CD4-positive, alpha-beta memory T cell (primary cell): ENCODE measurements around the gene TNFSF13. TPM values are rescaled to one million over a fixed set of nuclear protein-coding genes. Genes with fewer than 3 reads are reported as not detected.
A peak's percentile ranks its signal among the peaks of the same experiment; 100 is the strongest.

Experiments
- CTCF ChIA-PET: fragments of 350-600 bp; sonication (Branson Sonifier 250); formaldehyde crosslinking; loops from one replicate; lab custom pipeline; 2021; ENCODE audit warnings: inconsistent platforms; ENCODE audit not compliant: partially characterized antibody; lab: Charles Lee
- POLR2A ChIA-PET: fragments of 350-600 bp; sonication (Branson Sonifier 250); formaldehyde crosslinking; loops from one replicate; lab custom pipeline; 2021; ENCODE audit not compliant: partially characterized antibody; lab: Charles Lee
- DNase-seq, 5 donors: peaks; one replicate each; pipeline versions ENCODE4 v3.0.0 to v3.0.0-alpha.2; 2020 to 2022; ENCODE audit warnings: mixed read lengths in 1 of 5
- H3K27ac ChIP-seq: one replicate; pipeline ENCODE4 v1.7.0; 2013; ENCODE audit warnings: low read depth, low read length
- H3K27me3 ChIP-seq: 2 replicates; pipeline ENCODE4 v1.7.0; 2013; ENCODE audit warnings: mild to moderate bottlenecking, low read length, moderate library complexity; ENCODE audit not compliant: insufficient read depth
- H3K36me3 ChIP-seq: 2 replicates; pipeline ENCODE4 v1.7.0; 2013; ENCODE audit warnings: mild to moderate bottlenecking, low read length, moderate library complexity; ENCODE audit not compliant: insufficient read depth
- H3K4me1 ChIP-seq: 2 replicates; pipeline ENCODE4 v1.7.0; 2013; ENCODE audit warnings: mild to moderate bottlenecking, low read length, moderate library complexity; ENCODE audit not compliant: insufficient read depth
- H3K4me3 ChIP-seq, 2 donors: one replicate each; pipeline ENCODE4 v1.7.0; 2013; ENCODE audit warnings: low read length in 2 of 2, mild to moderate bottlenecking in 1 of 2
- H3K9me3 ChIP-seq, 2 donors: one replicate each; pipeline ENCODE4 v1.7.0; 2013; ENCODE audit warnings: low read length in 2 of 2, control low read depth in 1 of 2; ENCODE audit not compliant: control insufficient read depth in 1 of 2
- H3K27ac Mint-ChIP-seq, 7 donors: one replicate each; pipeline ENCODE4 v1.8.0; 2020 to 2021; ENCODE audit warnings: mixed read lengths in 7 of 7, mild to moderate bottlenecking in 6 of 7, inconsistent platforms in 3 of 7, moderate library complexity in 3 of 7
- H3K27me3 Mint-ChIP-seq, 2 donors: one replicate each; pipeline ENCODE4 v1.8.0; 2020 to 2021; ENCODE audit warnings: mixed read lengths in 2 of 2
- H3K36me3 Mint-ChIP-seq, 2 donors: one replicate each; pipeline ENCODE4 v1.8.0; 2020 to 2021; ENCODE audit warnings: mixed read lengths in 2 of 2, inconsistent platforms in 1 of 2, mild to moderate bottlenecking in 1 of 2
- H3K4me1 Mint-ChIP-seq, 4 donors: one replicate each; pipeline ENCODE4 v1.8.0; 2020 to 2021; ENCODE audit warnings: mixed read lengths in 4 of 4, mild to moderate bottlenecking in 1 of 4
- H3K4me3 Mint-ChIP-seq, 8 donors: one replicate each; pipeline ENCODE4 v1.8.0; 2020 to 2021; ENCODE audit warnings: mixed read lengths in 8 of 8, mild to moderate bottlenecking in 7 of 8, moderate library complexity in 6 of 8, inconsistent platforms in 3 of 8
- H3K9me3 Mint-ChIP-seq, 8 donors: one replicate each; pipeline ENCODE4 v1.8.0; 2020 to 2021; ENCODE audit warnings: mixed read lengths in 8 of 8, mild to moderate bottlenecking in 5 of 8, inconsistent platforms in 3 of 8, moderate library complexity in 1 of 8
- intact Hi-C: fragments of 100-400 bp; cut with micrococcal nuclease; formaldehyde crosslinking; loops from one replicate; pipeline ENCODE4 v1.15.1; 2023
- polyA plus RNA-seq, 2 donors: library from polyadenylated mRNA; unstranded; fragments of 300-500 nt; fragmentation: Illumina TruSeq; gene quantifications; one replicate each; pipeline ENCODE4 v1.2.3, GENCODE V29; 2021
- total RNA-seq, 2 experiments: library from RNA; stranded (reverse); gene quantifications; one replicate each; pipeline ENCODE4 v1.2.3, GENCODE V29; 2021

TNFSF13 gene
- total and polyA plus RNA-seq, 4 experiments from 2014 or later = 0.68 to 3.8 (median 2.9) TPM; not detected in 1

- no peaks in the 10 kb centered on the region for H3K36me3 Mint-ChIP-seq
- intact Hi-C loops = no loop called here
- peaks cover 0 to 10% of the 10 kb centered on the region in 2 donors for H3K9me3 ChIP-seq
- peaks cover 0 to 2% of the 10 kb centered on the region in 2 donors for H3K27me3 Mint-ChIP-seq
- no peak overlapping the region for H3K4me3 Mint-ChIP-seq
- H3K27ac Mint-ChIP-seq = no peak overlapping the region
- peaks cover 0 to 5% (median 0%) of the 10 kb centered on the region in 8 donors for H3K9me3 Mint-ChIP-seq
- ChIA-PET POLR2A (no interaction called here), CTCF (interaction anchor here (1.3 to 1.4 kb wide), 2 partner anchors 22 to 103 kb away, joined by 3 to 5 read pairs; no protein-coding TSS in a partner anchor)
- H3K27ac ChIP-seq = no peak overlapping the region
- no peaks in the 10 kb centered on the region for H3K36me3 ChIP-seq
- DNase-seq = no peak
- no peak overlapping the region for H3K4me3 ChIP-seq
- H3K4me1 Mint-ChIP-seq = no peaks in the 10 kb centered on the region
- H3K4me1 ChIP-seq = no peaks in the 10 kb centered on the region
- no peaks in the 10 kb centered on the region for H3K27me3 ChIP-seq
These were observed 19.5 kb upstream of the TNFSF13 start for GRCh38 chr17:7538891-7539545.

- H3K27ac Mint-ChIP-seq = no peak overlapping the region
- Histone ChIP-seq H3K27me3 (no peaks in the 10 kb centered on the region), H3K36me3 (no peaks in the 10 kb centered on the region), H3K9me3 (peaks cover 0 to 10% of the 10 kb centered on the region in 2 donors), H3K4me3 (no peak overlapping the region), H3K27ac (no peak overlapping the region), H3K4me1 (no peaks in the 10 kb centered on the region)
- ChIA-PET CTCF (interaction anchor here (1.0 to 1.7 kb wide), 4 partner anchors 18 to 27 kb away, joined by 3 to 4 read pairs (median 3); no protein-coding TSS in a partner anchor), POLR2A (no interaction called here)
- intact Hi-C loops = no loop called here
- no peaks in the 10 kb centered on the region for H3K36me3 Mint-ChIP-seq
- peaks cover 0 to 5% (median 0%) of the 10 kb centered on the region in 8 donors for H3K9me3 Mint-ChIP-seq
- no peaks in the 10 kb centered on the region for H3K4me1 Mint-ChIP-seq
- peaks cover 0 to 2% of the 10 kb centered on the region in 2 donors for H3K27me3 Mint-ChIP-seq
- no peak for DNase-seq
- H3K4me3 Mint-ChIP-seq = no peak overlapping the region
These were observed 17.4 kb upstream of the TNFSF13 start for GRCh38 chr17:7541074-7541621.

- no peak overlapping the region for H3K27ac Mint-ChIP-seq
- intact Hi-C loops = no loop called here
- POLR2A ChIA-PET = no interaction called here
- H3K4me1 Mint-ChIP-seq = peaks cover 9 to 14% (median 13%) of the 10 kb centered on the region in 4 donors
- Histone ChIP-seq H3K27ac (no peak overlapping the region), H3K27me3 (no peaks in the 10 kb centered on the region), H3K4me1 (peaks cover 10% of the 10 kb centered on the region), H3K4me3 (no peak overlapping the region), H3K36me3 (no peaks in the 10 kb centered on the region), H3K9me3 (no peaks in the 10 kb centered on the region)
- no peak for DNase-seq
- CTCF ChIA-PET = interaction anchor here (1.0 to 1.1 kb wide), 2 partner anchors 16 to 31 kb away, joined by 3 to 4 read pairs; no protein-coding TSS in a partner anchor
- H3K4me3 Mint-ChIP-seq = no peak overlapping the region
- peaks cover 0 to 2% of the 10 kb centered on the region in 2 donors for H3K27me3 Mint-ChIP-seq
- H3K9me3 Mint-ChIP-seq = no peaks in the 10 kb centered on the region
- peaks cover 0 to 3% of the 10 kb centered on the region in 2 donors for H3K36me3 Mint-ChIP-seq
These were observed 13.6 kb upstream of the TNFSF13 start for GRCh38 chr17:7544911-7545310.

- Mint-ChIP-seq H3K27me3 (no peaks in the 10 kb centered on the region), H3K36me3 (peaks cover 13 to 14% of the 10 kb centered on the region in 2 donors), H3K9me3 (peaks cover 0 to 1% (median 0%) of the 10 kb centered on the region in 8 donors), H3K27ac (peak within 1 kb of the TSS; percentile 81 to 96 (median 94)), H3K4me3 (peak within 1 kb of the TSS; percentile 88 to 96 (median 92)), H3K4me1 (peaks cover 30 to 52% (median 43%) of the 10 kb centered on the region in 4 donors)
- DNase-seq = peak; percentile 38 to 64 (median 42)
- H3K4me3 ChIP-seq = peak within 1 kb of the TSS; percentile 72 to 82
- no peaks in the 10 kb centered on the region for H3K9me3 ChIP-seq
- CTCF ChIA-PET = interaction anchor here (0.8 to 4.4 kb wide), 7 partner anchors 12 to 193 kb away, joined by 3 to 44 read pairs (median 5); partner anchors contain the start of gene SENP3
- H3K27ac ChIP-seq = peak within 1 kb of the TSS; percentile 79
- H3K36me3 ChIP-seq = no peaks in the 10 kb centered on the region
- no peaks in the 10 kb centered on the region for H3K27me3 ChIP-seq
- intact Hi-C loops = loop anchor here (1.0 to 2.0 kb wide), 3 partner anchors 24 to 111 kb away; partner anchors contain the start of gene POLR2A
- POLR2A ChIA-PET = interaction anchor here (1.1 to 5.3 kb wide), 12 partner anchors 12 to 219 kb away, joined by 3 to 56 read pairs (median 13); partner anchors contain the start of genes MPDU1, NEURL4, POLR2A and SAT2
- peaks cover 37% of the 10 kb centered on the region for H3K4me1 ChIP-seq
These were observed 9.8 kb upstream of the TNFSF13 start, which contains the start of gene TNFSF12 for GRCh38 chr17:7548585-7549400. Gene TNFSF12 (plus strand): TSS chr17:7549058. CDS start chr17:7549154, 96 bp downstream.

- Mint-ChIP-seq H3K4me1 (peaks cover 33 to 55% (median 46%) of the 10 kb centered on the region in 4 donors), H3K27ac (peak overlapping the region; percentile 22 to 96 (median 94)), H3K4me3 (peak overlapping the region; percentile 82 to 96 (median 90)), H3K36me3 (peaks cover 13 to 17% of the 10 kb centered on the region in 2 donors), H3K9me3 (peaks cover 0 to 1% (median 0%) of the 10 kb centered on the region in 8 donors), H3K27me3 (no peaks in the 10 kb centered on the region)
- Histone ChIP-seq H3K4me1 (peaks cover 41% of the 10 kb centered on the region), H3K27ac (peak overlapping the region; percentile 79), H3K4me3 (peak overlapping the region; percentile 14 to 82), H3K36me3 (no peaks in the 10 kb centered on the region), H3K27me3 (no peaks in the 10 kb centered on the region), H3K9me3 (no peaks in the 10 kb centered on the region)
- intact Hi-C loops = loop anchor here (2.0 kb wide), 2 partner anchors 23 to 65 kb away; partner anchors contain the start of gene POLR2A
- CTCF ChIA-PET = interaction anchor here (0.6 to 4.4 kb wide), 9 partner anchors 11 to 212 kb away, joined by 3 to 44 read pairs (median 4); partner anchors contain the start of gene SENP3
- POLR2A ChIA-PET = interaction anchor here (1.0 to 5.3 kb wide), 14 partner anchors 11 to 699 kb away, joined by 3 to 56 read pairs (median 9); partner anchors contain the start of genes MPDU1, NEURL4, POLR2A and SAT2
- DNase-seq = peak; percentile 33 to 62 (median 51)
These were observed 9.0 kb upstream of the TNFSF13 start for GRCh38 chr17:7549401-7550055.

GRCh38 chr17:7550344-7550743 is 8.2 kb upstream of the TNFSF13 start:
- intact Hi-C loops = no loop called here
- Histone ChIP-seq H3K4me3 (peak overlapping the region in 1 of 2 donors; percentile 82), H3K27me3 (no peaks in the 10 kb centered on the region), H3K27ac (peak overlapping the region; percentile 79), H3K9me3 (no peaks in the 10 kb centered on the region), H3K4me1 (peaks cover 45% of the 10 kb centered on the region), H3K36me3 (no peaks in the 10 kb centered on the region)
- peaks cover 33 to 60% (median 50%) of the 10 kb centered on the region in 4 donors for H3K4me1 Mint-ChIP-seq
- peak overlapping the region in 7 of 8 donors; percentile 82 to 96 (median 92) for H3K4me3 Mint-ChIP-seq
- no peaks in the 10 kb centered on the region for H3K27me3 Mint-ChIP-seq
- H3K27ac Mint-ChIP-seq = peak overlapping the region; percentile 22 to 96 (median 94)
- POLR2A ChIA-PET = interaction anchor here (1.0 to 5.3 kb wide), 12 partner anchors 10 to 698 kb away, joined by 3 to 56 read pairs (median 13); partner anchors contain the start of genes MPDU1, NEURL4, POLR2A and SENP3
- peaks cover 0 to 1% (median 0%) of the 10 kb centered on the region in 8 donors for H3K9me3 Mint-ChIP-seq
- CTCF ChIA-PET = interaction anchor here (0.6 to 4.4 kb wide), 9 partner anchors 10 to 213 kb away, joined by 3 to 44 read pairs (median 4); partner anchors contain the start of gene SENP3
- DNase-seq = no peak
- peaks cover 16 to 20% of the 10 kb centered on the region in 2 donors for H3K36me3 Mint-ChIP-seq
